ENCODE measurements around the gene WDR35.

Gene WDR35

GRCh38 chr2:20030224-20030623 lies 40.3 kb upstream of the WDR35 start:
- Histone ChIP-seq H3K27me3 (replicated peaks in 2 of 5; ENCODE audit: control insufficient read depth in 4 of 5, insufficient read depth in 5 of 5, low read length in 4 of 5) (no peaks in the 10 kb centered on the region), H3K4me1 (ENCODE audit: control extremely low read depth in 1 of 4, control insufficient read depth in 4 of 4, insufficient read depth in 4 of 4, low read length in 3 of 4) (no peaks in the 10 kb centered on the region), H3K4me3 (ENCODE audit: control insufficient read depth in 1 of 7, extremely low read depth in 1 of 7, insufficient read depth in 4 of 7, low read depth in 2 of 7, low read length in 6 of 7) (no peak overlapping the region), H3K36me3 (ENCODE audit: control insufficient read depth in 4 of 4, insufficient read depth in 4 of 4, low read length in 3 of 4) (peaks cover 16 to 82% (median 53%) of the 10 kb centered on the region in 4 experiments), H3K27ac (ENCODE audit: insufficient read depth in 1 of 2, low read depth in 1 of 2, low read length in 2 of 2, poor library complexity in 1 of 2, severe bottlenecking in 2 of 2) (no peak overlapping the region), H3K9me3 (ENCODE audit: control extremely low read depth in 1 of 5, control insufficient read depth in 4 of 5, insufficient read depth in 2 of 5, low read depth in 1 of 5, low read length in 4 of 5) (peaks cover 0 to 26% (median 3%) of the 10 kb centered on the region in 5 experiments)
- CTCF ChIA-PET: interaction anchor here (1.7 to 3.3 kb wide), 2 partner anchors 15 to 22 kb away, joined by 3 to 14 read pairs; partner anchors contain the start of gene LAPTM4A
- POLR2A ChIA-PET: no interaction called here
- 46% methylated on average over 2 of the region's 6 CpGs for WGBS (ENCODE audit: insufficient coverage)
- no peak for DNase-seq

GRCh38 chr2:20027705-20028434 lies 38.0 kb upstream of the WDR35 start:
- ChIA-PET CTCF (interaction anchor here (1.1 to 1.5 kb wide), 3 partner anchors 9 to 28 kb away, joined by 3 to 6 read pairs (median 4); no protein-coding TSS in a partner anchor), POLR2A (no interaction called here)
- Histone ChIP-seq H3K27ac (ENCODE audit: insufficient read depth in 1 of 2, low read depth in 1 of 2, low read length in 2 of 2, poor library complexity in 1 of 2, severe bottlenecking in 2 of 2) (no peak overlapping the region), H3K27me3 (replicated peaks in 2 of 5; ENCODE audit: control insufficient read depth in 4 of 5, insufficient read depth in 5 of 5, low read length in 4 of 5) (no peaks in the 10 kb centered on the region), H3K36me3 (ENCODE audit: control insufficient read depth in 4 of 4, insufficient read depth in 4 of 4, low read length in 3 of 4) (peaks cover 10 to 59% (median 32%) of the 10 kb centered on the region in 4 experiments), H3K4me1 (ENCODE audit: control extremely low read depth in 1 of 4, control insufficient read depth in 4 of 4, insufficient read depth in 4 of 4, low read length in 3 of 4) (no peaks in the 10 kb centered on the region), H3K4me3 (ENCODE audit: control insufficient read depth in 1 of 7, extremely low read depth in 1 of 7, insufficient read depth in 4 of 7, low read depth in 2 of 7, low read length in 6 of 7) (no peak overlapping the region), H3K9me3 (ENCODE audit: control extremely low read depth in 1 of 5, control insufficient read depth in 4 of 5, insufficient read depth in 2 of 5, low read depth in 1 of 5, low read length in 4 of 5) (peaks cover 0 to 26% (median 3%) of the 10 kb centered on the region in 5 experiments)
- WGBS (ENCODE audit: insufficient coverage): 100% methylated on average over 1 of the region's 3 CpGs
- no peak for DNase-seq

- 67% methylated on average over 3 of the region's 4 CpGs for WGBS (ENCODE audit: insufficient coverage)
- Histone ChIP-seq H3K9me3 (ENCODE audit: control extremely low read depth in 1 of 5, control insufficient read depth in 4 of 5, insufficient read depth in 2 of 5, low read depth in 1 of 5, low read length in 4 of 5) (peaks cover 0 to 28% (median 3%) of the 10 kb centered on the region in 5 experiments), H3K4me1 (ENCODE audit: control extremely low read depth in 1 of 4, control insufficient read depth in 4 of 4, insufficient read depth in 4 of 4, low read length in 3 of 4) (no peaks in the 10 kb centered on the region), H3K27me3 (replicated peaks in 2 of 5; ENCODE audit: control insufficient read depth in 4 of 5, insufficient read depth in 5 of 5, low read length in 4 of 5) (no peaks in the 10 kb centered on the region), H3K4me3 (ENCODE audit: control insufficient read depth in 1 of 7, extremely low read depth in 1 of 7, insufficient read depth in 4 of 7, low read depth in 2 of 7, low read length in 6 of 7) (no peak overlapping the region), H3K36me3 (ENCODE audit: control insufficient read depth in 4 of 4, insufficient read depth in 4 of 4, low read length in 3 of 4) (peaks cover 10 to 55% (median 26%) of the 10 kb centered on the region in 4 experiments), H3K27ac (ENCODE audit: insufficient read depth in 1 of 2, low read depth in 1 of 2, low read length in 2 of 2, poor library complexity in 1 of 2, severe bottlenecking in 2 of 2) (no peak overlapping the region)
- POLR2A ChIA-PET: no interaction called here
- CTCF ChIA-PET: interaction anchor here (1.1 to 1.5 kb wide), 2 partner anchors 12 to 27 kb away, joined by 3 to 6 read pairs; no protein-coding TSS in a partner anchor
- no peak for DNase-seq
These were observed 37.4 kb upstream of the WDR35 start for GRCh38 chr2:20027260-20027677.

- H3K4me3 ChIP-seq (ENCODE audit: control insufficient read depth in 1 of 7, extremely low read depth in 1 of 7, insufficient read depth in 4 of 7, low read depth in 2 of 7, low read length in 6 of 7): no peak overlapping the region
- WGBS (ENCODE audit: insufficient coverage): no CpG with 5 or more reads among the region's 3 CpGs
- peaks cover 7 to 35% (median 14%) of the 10 kb centered on the region in 4 experiments for H3K36me3 ChIP-seq (ENCODE audit: control insufficient read depth in 4 of 4, insufficient read depth in 4 of 4, low read length in 3 of 4)
- DNase-seq: no peak
- H3K27ac ChIP-seq (ENCODE audit: insufficient read depth in 1 of 2, low read depth in 1 of 2, low read length in 2 of 2, poor library complexity in 1 of 2, severe bottlenecking in 2 of 2): no peak overlapping the region
- CTCF ChIA-PET: no interaction called here
- peaks cover 4 to 41% (median 6%) of the 10 kb centered on the region in 5 experiments for H3K9me3 ChIP-seq (ENCODE audit: control extremely low read depth in 1 of 5, control insufficient read depth in 4 of 5, insufficient read depth in 2 of 5, low read depth in 1 of 5, low read length in 4 of 5)
- POLR2A ChIA-PET: no interaction called here
- H3K4me1 ChIP-seq (ENCODE audit: control extremely low read depth in 1 of 4, control insufficient read depth in 4 of 4, insufficient read depth in 4 of 4, low read length in 3 of 4): no peaks in the 10 kb centered on the region
- no peaks in the 10 kb centered on the region for H3K27me3 ChIP-seq (replicated peaks in 2 of 5; ENCODE audit: control insufficient read depth in 4 of 5, insufficient read depth in 5 of 5, low read length in 4 of 5)
These were observed 35.3 kb upstream of the WDR35 start for GRCh38 chr2:20025065-20025786.

- CTCF ChIA-PET: interaction anchor here (0.8 to 1.4 kb wide), 3 partner anchors 10 to 21 kb away, joined by 3 to 5 read pairs (median 4); no protein-coding TSS in a partner anchor
- Histone ChIP-seq H3K36me3 (ENCODE audit: control insufficient read depth in 4 of 4, insufficient read depth in 4 of 4, low read length in 3 of 4) (peaks cover 0 to 20% (median 8%) of the 10 kb centered on the region in 4 experiments), H3K4me3 (ENCODE audit: control insufficient read depth in 1 of 7, extremely low read depth in 1 of 7, insufficient read depth in 4 of 7, low read depth in 2 of 7, low read length in 6 of 7) (no peak overlapping the region), H3K27ac (ENCODE audit: insufficient read depth in 1 of 2, low read depth in 1 of 2, low read length in 2 of 2, poor library complexity in 1 of 2, severe bottlenecking in 2 of 2) (no peak overlapping the region), H3K4me1 (ENCODE audit: control extremely low read depth in 1 of 4, control insufficient read depth in 4 of 4, insufficient read depth in 4 of 4, low read length in 3 of 4) (no peaks in the 10 kb centered on the region), H3K27me3 (replicated peaks in 2 of 5; ENCODE audit: control insufficient read depth in 4 of 5, insufficient read depth in 5 of 5, low read length in 4 of 5) (no peaks in the 10 kb centered on the region), H3K9me3 (ENCODE audit: control extremely low read depth in 1 of 5, control insufficient read depth in 4 of 5, insufficient read depth in 2 of 5, low read depth in 1 of 5, low read length in 4 of 5) (peaks cover 4 to 31% (median 6%) of the 10 kb centered on the region in 5 experiments)
- WGBS (ENCODE audit: insufficient coverage): 97% methylated on average over 4 of the region's 4 CpGs
- no peak for DNase-seq
- POLR2A ChIA-PET: interaction anchor here (0.6 kb wide), 1 partner anchor 162 kb away, joined by 3 read pairs; no protein-coding TSS in a partner anchor
These were observed 33.8 kb upstream of the WDR35 start for GRCh38 chr2:20023688-20024087.

GRCh38 chr2:20021405-20022009 lies 31.6 kb upstream of the WDR35 start:
- Histone ChIP-seq H3K9me3 (ENCODE audit: control extremely low read depth in 1 of 5, control insufficient read depth in 4 of 5, insufficient read depth in 2 of 5, low read depth in 1 of 5, low read length in 4 of 5) (peaks cover 3 to 17% (median 6%) of the 10 kb centered on the region in 5 experiments), H3K4me3 (ENCODE audit: control insufficient read depth in 1 of 7, extremely low read depth in 1 of 7, insufficient read depth in 4 of 7, low read depth in 2 of 7, low read length in 6 of 7) (no peak overlapping the region), H3K4me1 (ENCODE audit: control extremely low read depth in 1 of 4, control insufficient read depth in 4 of 4, insufficient read depth in 4 of 4, low read length in 3 of 4) (no peaks in the 10 kb centered on the region), H3K27me3 (replicated peaks in 2 of 5; ENCODE audit: control insufficient read depth in 4 of 5, insufficient read depth in 5 of 5, low read length in 4 of 5) (no peaks in the 10 kb centered on the region), H3K27ac (ENCODE audit: insufficient read depth in 1 of 2, low read depth in 1 of 2, low read length in 2 of 2, poor library complexity in 1 of 2, severe bottlenecking in 2 of 2) (no peak overlapping the region), H3K36me3 (ENCODE audit: control insufficient read depth in 4 of 4, insufficient read depth in 4 of 4, low read length in 3 of 4) (peaks cover 0 to 2% (median under 1%) of the 10 kb centered on the region in 4 experiments)
- ChIA-PET CTCF (interaction anchor here (0.8 to 1.6 kb wide), 3 partner anchors 8 to 74 kb away, joined by 3 read pairs; no protein-coding TSS in a partner anchor), POLR2A (no interaction called here)
- DNase-seq: no peak
- WGBS (ENCODE audit: insufficient coverage): 94% methylated on average over 3 of the region's 3 CpGs

Measured in common myeloid progenitor, CD34-positive (primary cell).